ENCODE measurements around the gene KRI1. TPM values are rescaled to one million over a fixed set of nuclear protein-coding genes. Genes with fewer than 3 reads are reported as not detected.

Gene KRI1
- total and polyA plus RNA-seq, 2 donors (not counting 1 experiment from before 2014, with no cell fraction given): 8.6 to 9.4 TPM

DNA sequence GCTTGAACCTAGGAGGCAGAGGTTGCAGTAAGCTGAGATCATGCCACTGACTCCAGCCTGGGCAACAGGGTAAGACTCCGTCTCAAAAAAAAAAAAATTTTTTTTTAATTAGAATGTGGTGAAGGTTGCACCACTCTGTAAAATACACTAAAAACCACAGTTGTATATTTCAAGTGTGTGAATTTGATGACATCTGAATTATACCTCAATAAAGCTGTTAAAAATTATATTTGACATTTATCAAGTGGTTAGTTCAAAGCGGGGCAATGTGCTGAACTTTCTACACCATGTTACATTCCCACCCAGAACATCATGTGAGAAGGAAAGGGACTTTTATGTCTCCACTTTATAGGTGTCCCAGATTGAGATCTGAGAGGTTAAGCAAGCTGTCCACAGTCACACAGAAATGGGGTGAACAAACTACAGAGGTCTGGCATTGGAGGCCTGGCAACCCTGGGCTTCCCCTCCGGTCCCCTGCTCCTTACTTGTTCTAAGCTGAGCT is 42.6 kb downstream of the KRI1 start:
- Histone ChIP-seq H3K4me1 (ENCODE audit: control insufficient read depth, extremely low read depth, insufficient read depth, low read length) (no peaks in the 10 kb centered on the region), H3K79me2 (ENCODE audit: control insufficient read depth, insufficient read depth, low read length) (no peaks in the 10 kb centered on the region), H3K27ac (ENCODE audit: insufficient read depth, low read length) (no peak overlapping the region), H4K20me1 (ENCODE audit: control insufficient read depth, extremely low read depth, insufficient read depth, low read length) (no peaks in the 10 kb centered on the region), H3K36me3 (ENCODE audit: control insufficient read depth, insufficient read depth, low read length) (no peaks in the 10 kb centered on the region), H2AFZ (ENCODE audit: low read length) (no peak overlapping the region), H3K9ac (ENCODE audit: insufficient read depth, low read length) (no peak overlapping the region), H3K4me3 (replicated peaks in 1 of 4; ENCODE audit: control extremely low read depth in 1 of 4, insufficient read depth in 1 of 4, low read depth in 3 of 4, low read length in 4 of 4) (no peak overlapping the region), H3K27me3 (ENCODE audit: control insufficient read depth, insufficient read depth, low read length) (peaks cover 11% of the 10 kb centered on the region), H3K9me3 (ENCODE audit: control insufficient read depth, insufficient read depth, low read depth, low read length) (no peaks in the 10 kb centered on the region), H3K4me2 (ENCODE audit: extremely low read depth, insufficient read depth, low read length) (no peak overlapping the region)
- no peak for TF ChIP-seq EZH2 (IDR thresholded peaks at IDR 0.05; ENCODE audit: low read length, missing control alignments)
- TF ChIP-seq, protein P1, sequence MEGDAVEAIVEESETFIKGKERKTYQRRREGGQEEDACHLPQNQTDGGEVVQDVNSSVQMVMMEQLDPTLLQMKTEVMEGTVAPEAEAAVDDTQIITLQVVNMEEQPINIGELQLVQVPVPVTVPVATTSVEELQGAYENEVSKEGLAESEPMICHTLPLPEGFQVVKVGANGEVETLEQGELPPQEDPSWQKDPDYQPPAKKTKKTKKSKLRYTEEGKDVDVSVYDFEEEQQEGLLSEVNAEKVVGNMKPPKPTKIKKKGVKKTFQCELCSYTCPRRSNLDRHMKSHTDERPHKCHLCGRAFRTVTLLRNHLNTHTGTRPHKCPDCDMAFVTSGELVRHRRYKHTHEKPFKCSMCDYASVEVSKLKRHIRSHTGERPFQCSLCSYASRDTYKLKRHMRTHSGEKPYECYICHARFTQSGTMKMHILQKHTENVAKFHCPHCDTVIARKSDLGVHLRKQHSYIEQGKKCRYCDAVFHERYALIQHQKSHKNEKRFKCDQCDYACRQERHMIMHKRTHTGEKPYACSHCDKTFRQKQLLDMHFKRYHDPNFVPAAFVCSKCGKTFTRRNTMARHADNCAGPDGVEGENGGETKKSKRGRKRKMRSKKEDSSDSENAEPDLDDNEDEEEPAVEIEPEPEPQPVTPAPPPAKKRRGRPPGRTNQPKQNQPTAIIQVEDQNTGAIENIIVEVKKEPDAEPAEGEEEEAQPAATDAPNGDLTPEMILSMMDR (conservative IDR thresholded peaks at IDR 0.05 in 1 of 2, IDR thresholded peaks at IDR 0.05 in 1 of 2; ENCODE audit: low read depth in 1 of 2, low read length in 2 of 2): no peak
- no peak for DNase-seq (ENCODE audit: low read depth in 2 of 2)

DNA sequence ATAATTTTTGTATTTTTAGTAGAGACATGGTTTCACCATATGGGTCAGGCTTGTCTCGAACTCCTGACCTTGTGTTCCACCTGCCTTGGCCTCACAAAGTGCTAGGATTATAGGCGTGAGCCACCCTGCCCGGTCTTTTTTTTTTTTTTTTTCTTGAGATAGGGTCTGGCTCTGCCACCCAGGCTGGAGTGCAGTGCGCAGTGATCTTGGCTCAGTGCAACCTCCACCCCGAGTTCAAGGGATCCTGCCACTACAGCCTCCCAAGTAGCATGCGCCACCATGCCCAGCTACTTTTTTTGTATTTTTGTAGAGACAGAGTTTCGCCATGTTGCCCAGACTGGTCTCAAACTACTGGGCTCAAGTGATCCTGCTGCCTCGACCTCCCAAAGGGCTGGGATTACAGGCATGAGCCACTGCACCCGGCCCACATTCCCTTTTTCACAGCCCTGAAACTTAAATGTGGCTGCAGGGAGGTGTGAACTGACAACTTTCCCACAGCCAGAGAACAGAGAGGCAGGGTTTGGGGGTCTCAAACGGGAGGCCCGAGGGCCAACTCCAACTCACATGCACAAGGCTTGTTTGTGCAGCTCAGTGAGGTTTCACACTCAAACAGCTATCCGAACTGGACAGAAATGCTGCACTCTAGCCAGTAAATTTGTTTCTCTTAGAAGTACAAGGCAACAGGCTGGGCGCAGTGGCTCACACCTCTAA is 44.2 kb downstream of the KRI1 start:
- TF ChIP-seq EZH2 (IDR thresholded peaks at IDR 0.05; ENCODE audit: low read length, missing control alignments): no peak
- TF ChIP-seq, protein P1 (conservative IDR thresholded peaks at IDR 0.05 in 1 of 2, IDR thresholded peaks at IDR 0.05 in 1 of 2; ENCODE audit: low read depth in 1 of 2, low read length in 2 of 2): no peak
- no peak for DNase-seq (ENCODE audit: low read depth in 2 of 2)
- peaks cover 18% of the 10 kb centered on the region for H3K27me3 ChIP-seq (ENCODE audit: control insufficient read depth, insufficient read depth, low read length)
- no peak overlapping the region for H3K9ac ChIP-seq (ENCODE audit: insufficient read depth, low read length)
- no peak overlapping the region for H3K4me3 ChIP-seq (replicated peaks in 1 of 4; ENCODE audit: control extremely low read depth in 1 of 4, insufficient read depth in 1 of 4, low read depth in 3 of 4, low read length in 4 of 4)
- H4K20me1 ChIP-seq (ENCODE audit: control insufficient read depth, extremely low read depth, insufficient read depth, low read length): no peaks in the 10 kb centered on the region
- H3K4me2 ChIP-seq (ENCODE audit: extremely low read depth, insufficient read depth, low read length): no peak overlapping the region
- H3K27ac ChIP-seq (ENCODE audit: insufficient read depth, low read length): no peak overlapping the region
- no peaks in the 10 kb centered on the region for H3K36me3 ChIP-seq (ENCODE audit: control insufficient read depth, insufficient read depth, low read length)
- H2AFZ ChIP-seq (ENCODE audit: low read length): no peak overlapping the region
- H3K9me3 ChIP-seq (ENCODE audit: control insufficient read depth, insufficient read depth, low read depth, low read length): no peaks in the 10 kb centered on the region
- H3K4me1 ChIP-seq (ENCODE audit: control insufficient read depth, extremely low read depth, insufficient read depth, low read length): peaks cover 4% of the 10 kb centered on the region
- no peaks in the 10 kb centered on the region for H3K79me2 ChIP-seq (ENCODE audit: control insufficient read depth, insufficient read depth, low read length)

DNA sequence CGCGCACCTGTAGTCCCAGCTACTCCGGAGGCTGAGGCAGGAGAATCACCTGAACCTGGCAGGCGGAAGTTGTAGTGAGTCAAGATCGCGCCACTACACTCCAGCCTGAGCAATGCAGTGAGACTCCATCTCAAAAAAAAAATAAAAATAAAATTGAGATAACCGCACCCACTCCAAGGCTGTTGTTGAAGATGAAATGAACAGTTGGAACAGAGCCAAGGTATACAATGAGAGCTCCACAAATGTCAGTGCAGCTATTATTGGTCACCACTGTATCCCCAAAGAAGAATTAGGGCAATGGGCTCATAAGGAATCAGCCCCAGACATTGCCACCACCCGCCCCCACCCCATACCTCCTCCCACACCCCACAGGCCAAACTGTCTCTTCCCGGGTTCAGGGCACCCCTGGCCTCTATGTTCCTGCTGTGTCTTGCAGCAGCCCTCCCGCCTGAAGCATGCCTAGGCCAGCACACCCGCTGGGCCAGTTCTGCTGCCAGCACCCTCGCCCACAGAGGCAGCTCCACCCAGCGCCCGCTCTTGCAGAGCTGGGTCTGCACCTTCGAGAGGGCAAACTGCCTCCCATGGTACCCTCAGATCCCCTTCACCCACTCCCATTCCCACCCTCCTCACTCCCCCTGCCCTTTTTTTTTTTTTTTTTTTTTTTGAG is 45.0 kb downstream of the KRI1 start:
- Histone ChIP-seq H3K27ac (ENCODE audit: insufficient read depth, low read length) (no peak overlapping the region), H3K4me2 (ENCODE audit: extremely low read depth, insufficient read depth, low read length) (no peak overlapping the region), H3K4me3 (replicated peaks in 1 of 4; ENCODE audit: control extremely low read depth in 1 of 4, insufficient read depth in 1 of 4, low read depth in 3 of 4, low read length in 4 of 4) (no peak overlapping the region), H3K27me3 (ENCODE audit: control insufficient read depth, insufficient read depth, low read length) (peaks cover 22% of the 10 kb centered on the region), H3K36me3 (ENCODE audit: control insufficient read depth, insufficient read depth, low read length) (no peaks in the 10 kb centered on the region), H3K4me1 (ENCODE audit: control insufficient read depth, extremely low read depth, insufficient read depth, low read length) (peaks cover 4% of the 10 kb centered on the region), H3K9ac (ENCODE audit: insufficient read depth, low read length) (no peak overlapping the region), H3K79me2 (ENCODE audit: control insufficient read depth, insufficient read depth, low read length) (no peaks in the 10 kb centered on the region), H3K9me3 (ENCODE audit: control insufficient read depth, insufficient read depth, low read depth, low read length) (no peaks in the 10 kb centered on the region), H2AFZ (ENCODE audit: low read length) (no peak overlapping the region), H4K20me1 (ENCODE audit: control insufficient read depth, extremely low read depth, insufficient read depth, low read length) (no peaks in the 10 kb centered on the region)
- DNase-seq (ENCODE audit: low read depth in 2 of 2): no peak
- TF ChIP-seq, protein P1 (conservative IDR thresholded peaks at IDR 0.05 in 1 of 2, IDR thresholded peaks at IDR 0.05 in 1 of 2; ENCODE audit: low read depth in 1 of 2, low read length in 2 of 2): no peak
- TF ChIP-seq EZH2 (IDR thresholded peaks at IDR 0.05; ENCODE audit: low read length, missing control alignments): no peak
